PFSK-1 (cell line): ENCODE results near the gene LBHD2.

Experiments used
- POLR2AphosphoS5 ChIP-seq: IDR thresholded peaks from 2 replicates; pipeline ENCODE4 v1.6.1; 2012; ENCODE audit warnings: low read depth, mild to moderate bottlenecking, control low read depth, low read length, moderate library complexity
- TF ChIP-seq, protein P1 (sequence below), 2 experiments: IDR thresholded peaks; 2 replicates each; pipeline versions ENCODE4 v1.6.1 to v1.8.0; 2011 to 2012; ENCODE audit warnings: low read depth in 2 of 2, low read length in 2 of 2, control low read depth in 1 of 2, inconsistent platforms in 1 of 2, mild to moderate bottlenecking in 1 of 2, moderate library complexity in 1 of 2; ENCODE audit not compliant: insufficient read depth in 1 of 2

DNA sequence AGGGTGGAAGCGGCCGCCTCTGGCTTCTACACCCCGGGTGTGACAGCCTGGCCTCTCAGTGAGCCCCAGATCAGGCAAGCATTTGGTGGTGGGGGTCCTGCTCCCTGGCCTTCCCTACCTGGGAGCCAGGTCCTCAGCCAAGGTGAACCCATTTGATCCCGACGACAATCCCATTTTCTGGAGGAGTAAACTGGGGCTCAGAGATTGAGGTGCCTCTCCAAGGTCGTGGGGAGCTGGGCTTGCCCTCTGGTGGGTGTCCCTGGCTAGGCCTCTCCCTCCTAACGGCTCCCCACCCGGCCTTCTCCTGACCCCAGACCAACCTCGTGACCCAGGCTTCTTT lies 7.8 kb downstream of the LBHD2 start:
- TF ChIP-seq, protein P1, sequence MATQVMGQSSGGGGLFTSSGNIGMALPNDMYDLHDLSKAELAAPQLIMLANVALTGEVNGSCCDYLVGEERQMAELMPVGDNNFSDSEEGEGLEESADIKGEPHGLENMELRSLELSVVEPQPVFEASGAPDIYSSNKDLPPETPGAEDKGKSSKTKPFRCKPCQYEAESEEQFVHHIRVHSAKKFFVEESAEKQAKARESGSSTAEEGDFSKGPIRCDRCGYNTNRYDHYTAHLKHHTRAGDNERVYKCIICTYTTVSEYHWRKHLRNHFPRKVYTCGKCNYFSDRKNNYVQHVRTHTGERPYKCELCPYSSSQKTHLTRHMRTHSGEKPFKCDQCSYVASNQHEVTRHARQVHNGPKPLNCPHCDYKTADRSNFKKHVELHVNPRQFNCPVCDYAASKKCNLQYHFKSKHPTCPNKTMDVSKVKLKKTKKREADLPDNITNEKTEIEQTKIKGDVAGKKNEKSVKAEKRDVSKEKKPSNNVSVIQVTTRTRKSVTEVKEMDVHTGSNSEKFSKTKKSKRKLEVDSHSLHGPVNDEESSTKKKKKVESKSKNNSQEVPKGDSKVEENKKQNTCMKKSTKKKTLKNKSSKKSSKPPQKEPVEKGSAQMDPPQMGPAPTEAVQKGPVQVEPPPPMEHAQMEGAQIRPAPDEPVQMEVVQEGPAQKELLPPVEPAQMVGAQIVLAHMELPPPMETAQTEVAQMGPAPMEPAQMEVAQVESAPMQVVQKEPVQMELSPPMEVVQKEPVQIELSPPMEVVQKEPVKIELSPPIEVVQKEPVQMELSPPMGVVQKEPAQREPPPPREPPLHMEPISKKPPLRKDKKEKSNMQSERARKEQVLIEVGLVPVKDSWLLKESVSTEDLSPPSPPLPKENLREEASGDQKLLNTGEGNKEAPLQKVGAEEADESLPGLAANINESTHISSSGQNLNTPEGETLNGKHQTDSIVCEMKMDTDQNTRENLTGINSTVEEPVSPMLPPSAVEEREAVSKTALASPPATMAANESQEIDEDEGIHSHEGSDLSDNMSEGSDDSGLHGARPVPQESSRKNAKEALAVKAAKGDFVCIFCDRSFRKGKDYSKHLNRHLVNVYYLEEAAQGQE (IDR thresholded peaks at IDR 0.05; ENCODE audit: insufficient read depth in 1 of 2, low read depth in 2 of 2, low read length in 2 of 2) = no peak
- no peak for TF ChIP-seq POLR2AphosphoS5
